K562 (cell line): Measurements from ENCODE around the gene PRMT3.

Experiments
- NFXL1 ChIP-seq: fragments of 450-650 bp; formaldehyde crosslinking; IDR thresholded peaks from 2 replicates; pipeline ENCODE4 v1.4.0; 2021; ENCODE audit warnings: mild to moderate bottlenecking
- RBM17 ChIP-seq: fragments of 200-400 bp; formaldehyde crosslinking; IDR thresholded peaks from 2 replicates; pipeline ENCODE4 v1.6.1; 2017; ENCODE audit warnings: low read depth, mild to moderate bottlenecking, low read length, borderline replicate concordance
- SRSF7 ChIP-seq: fragments of 200-400 bp; formaldehyde crosslinking; optimal IDR thresholded peaks from 2 replicates; pipeline ENCODE3; 2017; ENCODE audit warnings: mild to moderate bottlenecking, low read depth, low read length
- ZNF263 ChIP-seq: sonication (generic); formaldehyde crosslinking; IDR thresholded peaks from 2 replicates; pipeline ENCODE4 v1.8.0; 2022; ENCODE audit warnings: mild to moderate bottlenecking, missing genetic modification reagents, borderline replicate concordance
- ZNF740 ChIP-seq, 3 experiments: fragments of 200-800 bp in 1 of 3; sonication (Bioruptor generic) in 1 of 3; sonication (generic) in 1 of 3; formaldehyde crosslinking in 1 of 3; IDR thresholded peaks; 2 replicates each; pipeline versions ENCODE4 v1.6.1 to v1.8.0; 2016 to 2022; ENCODE audit warnings: mild to moderate bottlenecking in 2 of 3, missing compliant biosample characterization in 2 of 3, missing genetic modification characterization in 2 of 3, missing genetic modification reagents in 1 of 3
- TF ChIP-seq, protein P1 (sequence below), 2 experiments: fragments of 450-650 bp in 1 of 2; sonication (generic) in 1 of 2; formaldehyde crosslinking in 1 of 2; IDR thresholded peaks in 1 of 2; conservative IDR thresholded peaks in 1 of 2; 2 replicates each; pipeline versions ENCODE4 v1.6.1 to v1.8.1; 2016 to 2023; ENCODE audit warnings: mild to moderate bottlenecking in 2 of 2, moderate library complexity in 2 of 2, inconsistent platforms in 1 of 2, missing genetic modification reagents in 1 of 2
- TF ChIP-seq, protein P2 (sequence below): fragments of 450-650 bp; IDR thresholded peaks from 2 replicates; pipeline ENCODE4 v1.6.1; 2016; ENCODE audit warnings: antibody characterized with exemption
- TF ChIP-seq, protein P3 (sequence below): fragments of 250-450 bp; sonication (Bioruptor Pico); IDR thresholded peaks from 2 replicates; pipeline ENCODE4 v1.8.0; 2021; ENCODE audit warnings: mild to moderate bottlenecking, moderate library complexity
- TF ChIP-seq, protein P4 (sequence below), 3 experiments: IDR thresholded peaks in 2 of 3; conservative IDR thresholded peaks in 1 of 3; 2 replicates each; pipeline ENCODE4 v1.5.1; 2011 to 2012; ENCODE audit warnings: low read length in 3 of 3, mild to moderate bottlenecking in 3 of 3, control low read depth in 2 of 3, improper control_type of control experiment in 1 of 3, inconsistent platforms in 1 of 3, low read depth in 1 of 3, mixed read lengths in 1 of 3, moderate library complexity in 1 of 3; ENCODE audit not compliant: insufficient read depth in 2 of 3

DNA sequence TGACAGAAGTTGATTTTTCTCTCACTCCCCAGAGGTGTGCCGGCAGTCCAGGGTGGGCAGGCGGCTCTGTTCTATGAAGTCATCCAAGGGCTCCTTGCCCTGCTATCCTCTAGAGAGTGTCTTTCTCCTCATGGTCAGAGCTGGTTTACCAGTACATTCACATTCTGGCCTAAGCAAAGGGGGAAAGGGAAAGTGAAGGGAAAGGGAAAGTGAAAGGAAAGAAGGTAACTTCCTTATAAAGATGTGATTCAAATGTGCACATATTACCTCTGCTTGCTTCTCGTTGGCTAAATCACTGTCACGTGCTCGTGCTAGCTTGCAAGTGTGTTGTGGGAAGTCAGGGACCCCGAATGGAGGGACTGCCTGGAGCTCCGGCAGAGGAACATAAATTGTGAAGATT lies 26.9 kb upstream of the PRMT3 start:
- TF ChIP-seq, protein P1, sequence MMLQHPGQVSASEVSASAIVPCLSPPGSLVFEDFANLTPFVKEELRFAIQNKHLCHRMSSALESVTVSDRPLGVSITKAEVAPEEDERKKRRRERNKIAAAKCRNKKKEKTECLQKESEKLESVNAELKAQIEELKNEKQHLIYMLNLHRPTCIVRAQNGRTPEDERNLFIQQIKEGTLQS (IDR thresholded peaks at IDR 0.05), result no peak
- TF ChIP-seq, protein P1 (CRISPR knock-in tag; conservative IDR thresholded peaks at IDR 0.05), result no peak
- no peak for TF ChIP-seq NFXL1 (CRISPR knock-in tag)
- TF ChIP-seq, protein P2, sequence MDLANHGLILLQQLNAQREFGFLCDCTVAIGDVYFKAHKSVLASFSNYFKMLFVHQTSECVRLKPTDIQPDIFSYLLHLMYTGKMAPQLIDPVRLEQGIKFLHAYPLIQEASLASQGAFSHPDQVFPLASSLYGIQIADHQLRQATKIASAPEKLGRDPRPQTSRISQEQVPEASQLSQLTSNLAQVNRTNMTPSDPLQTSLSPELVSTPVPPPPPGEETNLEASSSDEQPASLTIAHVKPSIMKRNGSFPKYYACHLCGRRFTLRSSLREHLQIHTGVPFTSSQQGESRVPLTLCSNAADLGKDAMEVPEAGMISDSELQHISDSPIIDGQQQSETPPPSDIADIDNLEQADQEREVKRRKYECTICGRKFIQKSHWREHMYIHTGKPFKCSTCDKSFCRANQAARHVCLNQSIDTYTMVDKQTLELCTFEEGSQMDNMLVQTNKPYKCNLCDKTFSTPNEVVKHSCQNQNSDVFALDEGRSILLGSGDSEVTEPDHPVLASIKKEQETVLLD, result no peak
- TF ChIP-seq, protein P3, sequence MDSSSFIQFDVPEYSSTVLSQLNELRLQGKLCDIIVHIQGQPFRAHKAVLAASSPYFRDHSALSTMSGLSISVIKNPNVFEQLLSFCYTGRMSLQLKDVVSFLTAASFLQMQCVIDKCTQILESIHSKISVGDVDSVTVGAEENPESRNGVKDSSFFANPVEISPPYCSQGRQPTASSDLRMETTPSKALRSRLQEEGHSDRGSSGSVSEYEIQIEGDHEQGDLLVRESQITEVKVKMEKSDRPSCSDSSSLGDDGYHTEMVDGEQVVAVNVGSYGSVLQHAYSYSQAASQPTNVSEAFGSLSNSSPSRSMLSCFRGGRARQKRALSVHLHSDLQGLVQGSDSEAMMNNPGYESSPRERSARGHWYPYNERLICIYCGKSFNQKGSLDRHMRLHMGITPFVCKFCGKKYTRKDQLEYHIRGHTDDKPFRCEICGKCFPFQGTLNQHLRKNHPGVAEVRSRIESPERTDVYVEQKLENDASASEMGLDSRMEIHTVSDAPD (CRISPR knock-in tag), result no peak
- TF ChIP-seq ZNF740 (CRISPR knock-in tag; IDR thresholded peaks at IDR 0.05), result no peak
- TF ChIP-seq ZNF740 (tag; IDR thresholded peaks at IDR 0.05), result no peak
- no peak for TF ChIP-seq ZNF263
- no peak for TF ChIP-seq SRSF7
- TF ChIP-seq RBM17, result no peak
- TF ChIP-seq, protein P4, sequence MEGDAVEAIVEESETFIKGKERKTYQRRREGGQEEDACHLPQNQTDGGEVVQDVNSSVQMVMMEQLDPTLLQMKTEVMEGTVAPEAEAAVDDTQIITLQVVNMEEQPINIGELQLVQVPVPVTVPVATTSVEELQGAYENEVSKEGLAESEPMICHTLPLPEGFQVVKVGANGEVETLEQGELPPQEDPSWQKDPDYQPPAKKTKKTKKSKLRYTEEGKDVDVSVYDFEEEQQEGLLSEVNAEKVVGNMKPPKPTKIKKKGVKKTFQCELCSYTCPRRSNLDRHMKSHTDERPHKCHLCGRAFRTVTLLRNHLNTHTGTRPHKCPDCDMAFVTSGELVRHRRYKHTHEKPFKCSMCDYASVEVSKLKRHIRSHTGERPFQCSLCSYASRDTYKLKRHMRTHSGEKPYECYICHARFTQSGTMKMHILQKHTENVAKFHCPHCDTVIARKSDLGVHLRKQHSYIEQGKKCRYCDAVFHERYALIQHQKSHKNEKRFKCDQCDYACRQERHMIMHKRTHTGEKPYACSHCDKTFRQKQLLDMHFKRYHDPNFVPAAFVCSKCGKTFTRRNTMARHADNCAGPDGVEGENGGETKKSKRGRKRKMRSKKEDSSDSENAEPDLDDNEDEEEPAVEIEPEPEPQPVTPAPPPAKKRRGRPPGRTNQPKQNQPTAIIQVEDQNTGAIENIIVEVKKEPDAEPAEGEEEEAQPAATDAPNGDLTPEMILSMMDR (IDR thresholded peaks at IDR 0.05 in 2 of 3, conservative IDR thresholded peaks at IDR 0.05 in 1 of 3; ENCODE audit: insufficient read depth in 2 of 3, low read depth in 1 of 3, low read length in 3 of 3), result no peak
